HEK293 (cell line): ENCODE measurements around the gene CDK14.

Experiments used
- CTCF ChIA-PET: fragments of 350-600 bp; formaldehyde crosslinking; extraction: SDS; loops from one replicate; lab custom pipeline; 2021; ENCODE audit warnings: antibody characterized with exemption; lab: Yijun Ruan, JAX
- POLR2A ChIA-PET: fragments of 300-600 bp; formaldehyde crosslinking; extraction: SDS; loops from one replicate; lab custom pipeline; 2020; ENCODE audit warnings: antibody characterized with exemption, inconsistent platforms; lab: Yijun Ruan, JAX
- H3K27ac ChIP-seq: fragments of 200-500 bp; sonication (Bioruptor generic); 2 replicates; pipeline ENCODE4 v1.5.1; 2014; ENCODE audit warnings: low read depth, low read length, control low read depth, inconsistent platforms; ENCODE audit errors: extremely low read depth
- H3K36me3 ChIP-seq, 2 experiments: fragments of 200-500 bp in 1 of 2; sonication (Bioruptor generic) in 1 of 2; 1 replicate in 1 of 2; 2 replicates in 1 of 2; pipeline ENCODE4 v1.5.1; 2014 to 2017; ENCODE audit warnings: inconsistent platforms in 2 of 2, low read length in 2 of 2; ENCODE audit not compliant: control insufficient read depth in 2 of 2, insufficient read depth in 1 of 2
- H3K4me1 ChIP-seq: fragments of 200-500 bp; sonication (Bioruptor generic); 2 replicates; pipeline ENCODE4 v1.5.1; 2014; ENCODE audit warnings: mild to moderate bottlenecking, low read length, inconsistent platforms; ENCODE audit not compliant: control insufficient read depth, insufficient read depth
- H3K4me3 ChIP-seq: 2 replicates; pipeline ENCODE4 v1.5.1; 2011; ENCODE audit warnings: low read depth, mild to moderate bottlenecking, control low read depth, low read length, moderate library complexity
- H3K9me3 ChIP-seq: fragments of 200-500 bp; sonication (Bioruptor generic); 2 replicates; pipeline ENCODE4 v1.5.1; 2014; ENCODE audit warnings: low read depth, low read length, inconsistent platforms; ENCODE audit not compliant: control insufficient read depth, insufficient read depth
- IKZF3 ChIP-seq: fragments of 450-650 bp; IDR thresholded peaks from 2 replicates; pipeline ENCODE4 v1.5.0; 2018; ENCODE audit warnings: missing biosample characterization, mild to moderate bottlenecking, missing genetic modification characterization, moderate library complexity
- KLF9 ChIP-seq: fragments of 450-650 bp; formaldehyde crosslinking; IDR thresholded peaks from 2 replicates; pipeline ENCODE4 v1.5.1; 2016; ENCODE audit warnings: missing biosample characterization, missing genetic modification characterization, low read depth
- MEIS1 ChIP-seq: sonication (generic); formaldehyde crosslinking; IDR thresholded peaks from 2 replicates; pipeline ENCODE4 v1.8.1; 2022; ENCODE audit warnings: missing genetic modification reagents, mild to moderate bottlenecking, borderline replicate concordance
- PRDM2 ChIP-seq: fragments of 450-650 bp; formaldehyde crosslinking; IDR thresholded peaks from 2 replicates; pipeline ENCODE4 v1.5.1; 2016; ENCODE audit warnings: missing biosample characterization, missing genetic modification characterization, borderline replicate concordance
- SP2 ChIP-seq: fragments of 450-650 bp; formaldehyde crosslinking; IDR thresholded peaks from 2 replicates; pipeline ENCODE4 v1.5.1; 2016; ENCODE audit warnings: missing biosample characterization, missing genetic modification characterization
- TCF7L2 ChIP-seq: IDR thresholded peaks from 2 replicates; pipeline ENCODE4 v1.6.1; 2011; ENCODE audit warnings: low read depth, mild to moderate bottlenecking, inconsistent platforms, low read length, moderate library complexity, borderline replicate concordance
- ZNF121 ChIP-seq: fragments of 450-650 bp; formaldehyde crosslinking; IDR thresholded peaks from 2 replicates; pipeline ENCODE4 v1.5.1; 2016; ENCODE audit warnings: missing biosample characterization, missing genetic modification characterization
- ZNF138 ChIP-seq: fragments of 450-650 bp; formaldehyde crosslinking; IDR thresholded peaks from 2 replicates; pipeline ENCODE4 v1.5.1; 2016; ENCODE audit warnings: missing biosample characterization, missing genetic modification characterization, borderline replicate concordance
- ZNF19 ChIP-seq: fragments of 450-650 bp; formaldehyde crosslinking; IDR thresholded peaks from 2 replicates; pipeline ENCODE4; 2016; ENCODE audit warnings: missing biosample characterization, missing genetic modification characterization, low read depth
- ZNF2 ChIP-seq: fragments of 450-650 bp; formaldehyde crosslinking; IDR thresholded peaks from 2 replicates; pipeline ENCODE4 v1.5.1; 2016; ENCODE audit warnings: missing biosample characterization, missing genetic modification characterization
- ZNF202 ChIP-seq: fragments of 450-650 bp; formaldehyde crosslinking; IDR thresholded peaks from 2 replicates; pipeline ENCODE4 v1.5.1; 2016; ENCODE audit warnings: missing biosample characterization, missing genetic modification characterization, borderline replicate concordance
- ZNF214 ChIP-seq: fragments of 450-650 bp; formaldehyde crosslinking; IDR thresholded peaks from 2 replicates; pipeline ENCODE4 v1.5.1; 2017; ENCODE audit warnings: missing biosample characterization, mild to moderate bottlenecking, missing genetic modification characterization, borderline replicate concordance
- ZNF335 ChIP-seq: fragments of 450-650 bp; formaldehyde crosslinking; conservative IDR thresholded peaks from 2 replicates; pipeline ENCODE4 v1.5.1; 2016; ENCODE audit warnings: missing biosample characterization, missing genetic modification characterization
- ZNF350 ChIP-seq: fragments of 450-650 bp; formaldehyde crosslinking; IDR thresholded peaks from 2 replicates; pipeline ENCODE4 v1.5.0; 2017; ENCODE audit warnings: missing biosample characterization, mild to moderate bottlenecking, missing genetic modification characterization
- ZNF561 ChIP-seq: fragments of 450-650 bp; IDR thresholded peaks from 2 replicates; pipeline ENCODE4 v1.5.1; 2018; ENCODE audit warnings: missing biosample characterization, missing genetic modification characterization, borderline replicate concordance
- ZNF658 ChIP-seq: fragments of 450-650 bp; formaldehyde crosslinking; IDR thresholded peaks from 2 replicates; pipeline ENCODE4; 2016; ENCODE audit warnings: missing biosample characterization, missing genetic modification characterization
- ZNF785 ChIP-seq: fragments of 450-650 bp; formaldehyde crosslinking; IDR thresholded peaks from 2 replicates; pipeline ENCODE4 v1.5.1; 2016; ENCODE audit warnings: missing biosample characterization, missing genetic modification characterization
- TF ChIP-seq, protein P1 (sequence below): fragments of 450-650 bp; formaldehyde crosslinking; IDR thresholded peaks from 2 replicates; pipeline ENCODE4 v1.5.1; 2017; ENCODE audit warnings: missing biosample characterization, missing genetic modification characterization
- TF ChIP-seq, protein P2 (sequence below): fragments of 450-650 bp; formaldehyde crosslinking; IDR thresholded peaks from 2 replicates; pipeline ENCODE4 v1.5.1; 2016; ENCODE audit warnings: missing biosample characterization, missing genetic modification characterization

The CDK14 gene

DNA sequence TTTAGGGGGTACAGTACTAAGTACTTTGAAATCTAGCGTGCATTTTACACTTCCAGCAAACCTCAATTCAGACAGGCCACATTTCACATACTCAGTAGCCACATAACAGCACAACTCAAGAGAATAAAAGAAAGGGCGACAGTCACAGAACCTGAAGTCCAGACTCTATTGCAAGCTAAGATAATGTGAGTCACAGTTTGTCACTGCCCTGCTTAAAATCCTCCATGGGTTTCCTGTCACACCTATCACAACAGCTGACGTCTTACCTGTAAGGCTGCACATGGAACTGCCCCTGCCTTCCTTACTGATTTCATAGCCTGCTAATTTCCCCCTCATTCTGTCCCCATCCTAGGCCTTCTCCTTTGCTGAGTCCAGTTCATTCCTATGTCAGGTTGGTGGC lies 16.1 kb upstream of the CDK14 start:
- ChIA-PET CTCF (interaction anchor here (0.5 to 1.2 kb wide), 3 partner anchors 42 to 124 kb away, joined by 3 to 4 read pairs (median 3); no protein-coding TSS in a partner anchor), POLR2A (no interaction called here)
- no peak for TF ChIP-seq SP2 (tag by site-specific recombination)
- no peak for TF ChIP-seq ZNF121 (tag by site-specific recombination)
- no peak for TF ChIP-seq ZNF335 (tag by site-specific recombination)
- TF ChIP-seq, protein P1, sequence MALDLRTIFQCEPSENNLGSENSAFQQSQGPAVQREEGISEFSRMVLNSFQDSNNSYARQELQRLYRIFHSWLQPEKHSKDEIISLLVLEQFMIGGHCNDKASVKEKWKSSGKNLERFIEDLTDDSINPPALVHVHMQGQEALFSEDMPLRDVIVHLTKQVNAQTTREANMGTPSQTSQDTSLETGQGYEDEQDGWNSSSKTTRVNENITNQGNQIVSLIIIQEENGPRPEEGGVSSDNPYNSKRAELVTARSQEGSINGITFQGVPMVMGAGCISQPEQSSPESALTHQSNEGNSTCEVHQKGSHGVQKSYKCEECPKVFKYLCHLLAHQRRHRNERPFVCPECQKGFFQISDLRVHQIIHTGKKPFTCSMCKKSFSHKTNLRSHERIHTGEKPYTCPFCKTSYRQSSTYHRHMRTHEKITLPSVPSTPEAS (tag by site-specific recombination): no peak
- no peak for TF ChIP-seq ZNF214 (tag by site-specific recombination)
- no peak for TF ChIP-seq TCF7L2
- no peak for TF ChIP-seq ZNF561 (tag by site-specific recombination)
- no peak for TF ChIP-seq ZNF138
- TF ChIP-seq ZNF785 (tag by site-specific recombination): no peak
- TF ChIP-seq MEIS1: no peak
- TF ChIP-seq PRDM2 (tag by site-specific recombination): no peak
- TF ChIP-seq, protein P2, sequence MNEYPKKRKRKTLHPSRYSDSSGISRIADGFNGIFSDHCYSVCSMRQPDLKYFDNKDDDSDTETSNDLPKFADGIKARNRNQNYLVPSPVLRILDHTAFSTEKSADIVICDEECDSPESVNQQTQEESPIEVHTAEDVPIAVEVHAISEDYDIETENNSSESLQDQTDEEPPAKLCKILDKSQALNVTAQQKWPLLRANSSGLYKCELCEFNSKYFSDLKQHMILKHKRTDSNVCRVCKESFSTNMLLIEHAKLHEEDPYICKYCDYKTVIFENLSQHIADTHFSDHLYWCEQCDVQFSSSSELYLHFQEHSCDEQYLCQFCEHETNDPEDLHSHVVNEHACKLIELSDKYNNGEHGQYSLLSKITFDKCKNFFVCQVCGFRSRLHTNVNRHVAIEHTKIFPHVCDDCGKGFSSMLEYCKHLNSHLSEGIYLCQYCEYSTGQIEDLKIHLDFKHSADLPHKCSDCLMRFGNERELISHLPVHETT (tag by site-specific recombination): no peak
- no peak for TF ChIP-seq ZNF658 (tag by site-specific recombination)
- no peak for TF ChIP-seq ZNF350 (tag by site-specific recombination)
- TF ChIP-seq IKZF3 (tag by site-specific recombination): no peak
- TF ChIP-seq KLF9 (tag by site-specific recombination): no peak
- no peak for TF ChIP-seq ZNF202 (tag by site-specific recombination)
- no peak for TF ChIP-seq ZNF2 (tag by site-specific recombination)
- TF ChIP-seq ZNF19 (tag by site-specific recombination): no peak
- Histone ChIP-seq H3K27ac (no peak overlapping the region), H3K36me3 (no peaks in the 10 kb centered on the region), H3K9me3 (no peaks in the 10 kb centered on the region), H3K4me1 (no peaks in the 10 kb centered on the region), H3K4me3 (no peak overlapping the region)
